Measurements from ENCODE around the gene TSPAN5.

DNA sequence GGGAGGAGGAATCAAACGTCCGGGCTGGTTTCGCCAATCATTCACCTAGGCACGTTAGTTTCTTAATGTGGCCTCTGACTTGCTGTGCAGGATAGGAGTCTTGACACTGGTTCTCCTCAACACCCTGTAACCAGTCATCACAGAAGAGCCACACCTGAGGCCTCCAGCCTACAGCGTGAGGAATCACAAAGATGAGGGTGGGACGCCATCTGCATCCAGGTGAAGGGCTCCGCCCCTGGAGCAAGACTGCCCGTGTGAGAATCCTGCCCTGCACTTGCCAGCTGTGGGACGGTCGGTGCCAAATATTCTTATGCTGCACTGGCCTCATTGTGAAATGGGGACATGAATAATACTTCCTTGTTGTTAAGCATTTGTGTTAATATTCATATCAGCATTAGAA is 35.7 kb upstream of the TSPAN5 start:
- TF ChIP-seq, protein P1, sequence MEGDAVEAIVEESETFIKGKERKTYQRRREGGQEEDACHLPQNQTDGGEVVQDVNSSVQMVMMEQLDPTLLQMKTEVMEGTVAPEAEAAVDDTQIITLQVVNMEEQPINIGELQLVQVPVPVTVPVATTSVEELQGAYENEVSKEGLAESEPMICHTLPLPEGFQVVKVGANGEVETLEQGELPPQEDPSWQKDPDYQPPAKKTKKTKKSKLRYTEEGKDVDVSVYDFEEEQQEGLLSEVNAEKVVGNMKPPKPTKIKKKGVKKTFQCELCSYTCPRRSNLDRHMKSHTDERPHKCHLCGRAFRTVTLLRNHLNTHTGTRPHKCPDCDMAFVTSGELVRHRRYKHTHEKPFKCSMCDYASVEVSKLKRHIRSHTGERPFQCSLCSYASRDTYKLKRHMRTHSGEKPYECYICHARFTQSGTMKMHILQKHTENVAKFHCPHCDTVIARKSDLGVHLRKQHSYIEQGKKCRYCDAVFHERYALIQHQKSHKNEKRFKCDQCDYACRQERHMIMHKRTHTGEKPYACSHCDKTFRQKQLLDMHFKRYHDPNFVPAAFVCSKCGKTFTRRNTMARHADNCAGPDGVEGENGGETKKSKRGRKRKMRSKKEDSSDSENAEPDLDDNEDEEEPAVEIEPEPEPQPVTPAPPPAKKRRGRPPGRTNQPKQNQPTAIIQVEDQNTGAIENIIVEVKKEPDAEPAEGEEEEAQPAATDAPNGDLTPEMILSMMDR (IDR thresholded peaks at IDR 0.05) = no peak
- TF ChIP-seq POLR2A (IDR thresholded peaks at IDR 0.05) = no peak

All from lower leg skin (tissue), 3 donors.